Measurements from ENCODE around the gene NLRC3.

NLRC3 gene

GRCh38 chr16:3542601-3543373 lies 34.4 kb downstream of the NLRC3 start:
- no peak for DNase-seq

- DNase-seq: no peak
Observed at GRCh38 chr16:3541527-3542155, 35.6 kb downstream of the NLRC3 start.

GRCh38 chr16:3538222-3538621 lies 39.0 kb downstream of the NLRC3 start:
- no peak for DNase-seq

GRCh38 chr16:3536851-3537250 lies 40.4 kb downstream of the NLRC3 start:
- no peak for DNase-seq

- no peak for DNase-seq
Observed at GRCh38 chr16:3536271-3536731, 40.9 kb downstream of the NLRC3 start.

GRCh38 chr16:3534126-3534525 lies 43.1 kb downstream of the NLRC3 start:
- no peak for DNase-seq

- DNase-seq: no peak
Observed at GRCh38 chr16:3532741-3533140, 44.5 kb downstream of the NLRC3 start.

- DNase-seq: no peak
Observed at GRCh38 chr16:3530371-3530914, 46.8 kb downstream of the NLRC3 start.

- DNase-seq: no peak
Observed at GRCh38 chr16:3529175-3529574, 48.0 kb downstream of the NLRC3 start.

- no peak for DNase-seq
Observed at GRCh38 chr16:3528406-3528805, 48.8 kb downstream of the NLRC3 start.

- peak; percentile 64 for DNase-seq
Observed at GRCh38 chr16:3527216-3527829, 49.9 kb downstream of the NLRC3 start.

GRCh38 chr16:3525951-3526350 lies 51.3 kb downstream of the NLRC3 start:
- DNase-seq: no peak

GRCh38 chr16:3523281-3523680 lies 53.9 kb downstream of the NLRC3 start:
- DNase-seq: no peak

- no peak for DNase-seq
Observed at GRCh38 chr16:3520841-3521240, 56.4 kb downstream of the NLRC3 start.

- no peak for DNase-seq
Observed at GRCh38 chr16:3520413-3520812, 56.8 kb downstream of the NLRC3 start.

GRCh38 chr16:3519581-3519980 lies 57.6 kb downstream of the NLRC3 start:
- DNase-seq: no peak

GRCh38 chr16:3518986-3519348 lies 58.2 kb downstream of the NLRC3 start:
- no peak for DNase-seq

GRCh38 chr16:3518292-3518985 lies 58.8 kb downstream of the NLRC3 start:
- no peak for DNase-seq

GRCh38 chr16:3515897-3516296 lies 61.3 kb downstream of the NLRC3 start:
- DNase-seq: no peak

GRCh38 chr16:3514621-3515020 lies 62.6 kb downstream of the NLRC3 start:
- DNase-seq: no peak

GRCh38 chr16:3513892-3514583 lies 63.2 kb downstream of the NLRC3 start:
- no peak for DNase-seq
